HG03135 (cell line): ENCODE data around the gene NFIX.

Experiments
- ATAC-seq: cut with Tn5 transposase; IDR thresholded peaks from one replicate; pipeline ENCODE4 v1.9.1; 2021; ENCODE audit warnings: mild to moderate bottlenecking, moderate library complexity; ENCODE audit not compliant: unreplicated experiment

NFIX gene

GRCh38 chr19:13033819-13034611 is 38.7 kb downstream of the NFIX start:
- no peak for ATAC-seq

GRCh38 chr19:13034636-13035035 is 39.4 kb downstream of the NFIX start:
- ATAC-seq, result no peak

- ATAC-seq, result no peak
These were observed 40.6 kb downstream of the NFIX start for GRCh38 chr19:13035820-13036365.

DNA sequence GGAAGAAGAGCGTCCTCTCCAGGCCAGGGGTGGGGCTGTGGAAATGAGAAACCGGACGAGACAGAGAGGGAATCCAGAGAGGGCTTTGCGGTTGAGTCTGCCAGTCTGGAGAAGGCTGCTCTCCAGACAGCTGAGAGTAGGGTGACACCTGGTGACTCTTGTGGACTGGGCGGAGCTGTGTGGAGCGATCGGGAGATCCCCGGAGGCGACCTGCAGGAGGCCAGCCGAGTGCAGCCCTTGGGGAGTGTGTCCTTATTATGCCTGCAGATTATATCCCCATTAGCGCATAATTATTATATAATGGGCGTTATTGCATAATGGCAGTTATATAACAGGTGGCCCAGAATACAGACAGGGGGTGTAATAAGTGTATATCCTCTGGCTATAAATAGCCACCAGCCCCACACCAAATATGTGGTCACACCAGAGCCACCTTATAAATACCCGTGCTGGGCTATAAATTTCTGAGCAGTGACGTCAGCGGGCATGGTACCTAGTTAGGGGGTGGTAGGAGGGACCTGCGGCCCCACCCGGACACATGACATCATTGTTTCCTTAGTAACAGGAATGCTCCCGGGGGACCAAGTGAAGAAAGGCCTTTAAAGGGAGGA is 41.2 kb downstream of the NFIX start:
- no peak for ATAC-seq

- no peak for ATAC-seq
These were observed 41.9 kb downstream of the NFIX start for GRCh38 chr19:13037161-13037560.

DNA sequence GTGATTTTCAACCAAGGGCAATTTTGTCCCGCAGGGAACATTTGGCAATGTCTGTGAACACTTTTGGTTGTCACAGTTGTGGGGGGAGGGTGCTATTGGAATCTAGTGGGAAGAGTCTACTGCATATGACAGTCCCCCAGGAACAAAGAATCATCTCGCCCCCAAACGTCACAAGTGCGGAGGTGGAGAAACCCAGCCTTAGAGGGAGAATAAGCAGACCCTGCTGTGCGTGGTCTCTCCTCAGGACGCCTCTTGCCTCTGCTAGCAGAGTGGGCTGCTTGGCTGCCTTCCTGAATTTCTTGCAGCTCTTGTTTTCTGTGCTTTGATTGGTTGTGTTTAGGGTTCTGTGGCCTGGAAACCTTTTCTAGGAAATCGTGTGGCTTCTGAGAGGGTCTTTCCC is 42.5 kb downstream of the NFIX start:
- ATAC-seq, result no peak

DNA sequence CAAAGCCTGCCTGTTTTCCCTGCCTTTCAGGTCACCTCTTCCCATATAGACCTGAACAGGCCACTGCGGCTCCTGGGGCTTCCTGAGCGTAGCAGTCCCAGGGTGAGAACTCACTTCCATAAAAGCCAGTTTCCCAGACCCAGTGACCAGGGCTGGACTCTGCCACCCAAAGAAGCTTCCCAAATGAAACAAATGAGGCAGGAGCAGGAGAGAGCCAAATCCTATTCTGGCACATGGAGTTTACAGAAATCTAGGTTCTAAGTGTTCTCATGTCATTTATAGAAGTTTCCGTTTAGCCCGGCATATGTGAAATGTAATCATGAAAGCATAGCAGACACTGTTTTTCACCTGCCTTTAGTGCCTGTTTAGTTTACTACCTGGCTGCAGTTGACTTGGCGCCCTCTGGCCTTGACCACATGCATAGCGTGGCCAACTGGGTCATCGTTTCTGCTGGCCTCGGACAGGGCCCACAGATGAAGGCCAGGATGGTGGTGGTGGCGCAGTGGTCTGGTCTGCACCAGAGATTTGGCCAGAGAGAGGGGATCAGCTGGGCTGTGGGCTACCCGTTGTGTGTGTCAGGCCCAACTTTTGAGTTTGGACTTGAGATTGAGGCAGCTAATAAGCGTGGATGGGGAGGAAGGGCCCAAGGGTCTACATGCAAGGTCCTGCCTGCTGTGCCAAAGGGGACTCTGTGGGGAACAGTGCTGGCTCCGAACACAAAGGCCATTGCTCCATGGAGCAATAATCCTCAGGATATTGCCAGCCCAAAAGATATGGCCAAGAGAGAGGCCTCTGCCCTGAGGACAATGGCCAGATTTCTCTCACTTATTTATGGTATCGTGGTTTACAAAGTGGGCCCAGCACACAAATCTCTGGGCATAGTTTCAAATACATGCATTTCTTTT is 43.3 kb downstream of the NFIX start:
- no peak for ATAC-seq

GRCh38 chr19:13039211-13039789 is 44.0 kb downstream of the NFIX start:
- ATAC-seq, result no peak

DNA sequence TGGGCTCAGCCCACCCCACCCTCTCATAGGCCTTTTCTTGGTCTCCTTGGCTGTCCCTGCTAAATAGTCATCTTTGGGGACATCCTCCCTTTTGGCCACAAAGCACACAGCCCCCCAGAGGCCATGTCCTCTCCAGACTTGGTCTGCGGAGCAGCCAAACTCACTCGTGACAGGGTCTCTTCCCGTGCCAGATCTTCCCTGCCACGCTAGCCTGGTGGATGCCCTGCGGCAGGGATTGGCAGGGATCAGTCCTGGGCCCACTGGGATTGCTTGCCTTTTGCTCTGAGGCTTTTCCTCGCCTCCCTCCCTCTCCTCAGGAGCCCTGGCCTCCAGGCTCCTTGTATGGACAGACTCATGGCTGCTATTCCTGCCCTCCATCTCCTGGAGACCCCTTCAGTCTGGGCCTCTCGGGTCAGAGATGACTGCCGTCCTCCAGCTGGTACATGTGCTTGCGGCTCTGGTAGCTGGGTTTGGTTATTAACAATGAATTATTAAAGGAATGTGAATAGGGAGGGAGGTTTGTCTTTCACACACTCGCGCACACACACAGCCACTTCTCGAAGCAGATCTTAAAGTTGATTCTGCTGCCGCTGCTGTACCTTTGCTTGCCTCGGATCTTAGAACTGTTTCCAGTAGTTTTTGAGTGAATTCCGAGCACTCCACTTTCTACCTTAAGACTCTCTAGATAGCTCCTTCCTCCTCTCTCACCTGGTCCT is 45.1 kb downstream of the NFIX start:
- no peak for ATAC-seq

DNA sequence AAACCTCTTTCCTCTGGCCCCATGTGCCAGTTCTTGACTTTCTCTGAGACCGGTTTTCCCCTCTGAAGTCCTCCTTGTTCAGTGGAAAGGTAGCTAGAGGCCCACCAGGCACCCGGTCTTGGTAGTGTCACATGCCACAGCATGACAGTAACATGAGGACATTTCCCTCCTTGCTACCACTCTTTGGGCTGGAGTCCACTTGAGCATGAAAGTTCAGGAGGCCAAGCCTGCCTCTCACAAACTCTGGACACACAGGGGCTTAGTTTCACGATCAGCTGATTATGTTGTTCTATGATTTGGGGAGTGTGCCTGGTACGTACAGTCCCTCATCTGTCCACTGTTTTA is 45.6 kb downstream of the NFIX start:
- no peak for ATAC-seq

DNA sequence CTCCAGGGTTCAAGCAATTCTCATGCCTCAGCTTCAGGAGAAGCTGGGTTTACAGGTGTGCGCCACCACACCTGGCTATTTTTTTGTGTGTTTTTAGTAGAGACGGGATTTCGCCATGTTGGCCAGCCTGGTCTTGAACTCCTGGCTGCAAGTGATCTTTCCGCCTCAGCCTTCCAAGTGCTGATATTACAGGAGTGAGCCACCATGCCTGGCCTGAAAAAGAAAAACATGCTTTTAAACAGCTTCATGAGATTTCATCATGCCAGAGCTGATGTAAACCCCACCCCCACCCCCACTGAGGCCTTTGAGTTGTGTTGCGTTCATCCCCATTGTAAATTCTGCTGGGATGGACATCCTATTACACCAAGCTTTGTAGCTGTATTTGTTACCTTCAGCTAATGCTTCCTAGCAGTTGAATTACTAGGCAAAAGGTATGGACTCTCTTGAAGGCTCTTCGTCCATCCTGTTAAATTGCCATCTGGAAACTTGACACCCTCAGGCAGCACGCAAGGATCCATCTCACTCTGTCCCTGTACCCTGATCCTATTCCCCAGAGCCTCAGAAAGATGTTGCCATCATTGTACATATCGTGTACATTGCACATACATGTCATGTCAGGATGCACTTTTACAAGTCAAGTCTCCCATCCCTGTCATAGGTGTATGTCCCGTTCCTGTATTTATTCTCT is 47.3 kb downstream of the NFIX start:
- no peak for ATAC-seq

DNA sequence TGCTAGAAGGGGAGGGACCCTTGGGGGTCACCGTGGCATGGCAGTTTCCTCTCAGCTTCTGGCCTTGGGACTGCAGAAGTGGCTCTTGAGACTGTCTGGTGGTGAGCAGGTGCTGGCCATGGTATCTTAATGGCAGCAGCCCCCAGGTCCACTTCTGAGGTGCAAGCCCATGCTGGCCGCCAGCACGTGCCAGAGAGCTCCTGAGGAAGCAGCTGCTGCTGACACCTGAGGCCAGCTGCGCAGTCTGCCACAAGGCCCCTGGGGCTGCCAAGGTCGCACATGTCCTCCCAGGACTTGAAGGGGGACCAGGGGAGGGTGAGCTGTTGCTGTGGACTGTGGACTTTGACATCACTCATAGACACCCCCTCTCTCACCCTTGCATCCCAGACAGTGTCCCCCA is 48.0 kb downstream of the NFIX start:
- no peak for ATAC-seq

- ATAC-seq, result no peak
These were observed 49.1 kb downstream of the NFIX start for GRCh38 chr19:13044231-13044836.

DNA sequence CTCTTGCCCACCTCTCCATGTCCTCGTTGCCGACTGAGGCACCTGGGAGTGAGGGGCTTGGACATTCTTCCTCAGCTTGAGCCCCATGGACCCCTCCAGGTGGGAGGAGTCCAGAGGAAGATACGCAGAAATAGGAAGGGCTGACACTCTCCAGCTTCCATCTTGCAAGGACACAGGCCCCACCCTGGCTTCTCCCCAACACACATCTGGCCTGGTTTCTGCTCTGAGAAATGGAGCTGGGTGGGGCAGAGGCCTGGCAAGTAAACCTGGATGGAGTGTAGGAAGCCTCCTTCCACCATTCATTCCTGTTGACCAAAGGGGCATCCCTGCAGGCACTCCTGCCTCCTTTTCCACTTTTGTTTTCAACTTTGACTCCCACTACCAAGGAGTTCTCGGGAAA is 50.5 kb downstream of the NFIX start:
- no peak for ATAC-seq

DNA sequence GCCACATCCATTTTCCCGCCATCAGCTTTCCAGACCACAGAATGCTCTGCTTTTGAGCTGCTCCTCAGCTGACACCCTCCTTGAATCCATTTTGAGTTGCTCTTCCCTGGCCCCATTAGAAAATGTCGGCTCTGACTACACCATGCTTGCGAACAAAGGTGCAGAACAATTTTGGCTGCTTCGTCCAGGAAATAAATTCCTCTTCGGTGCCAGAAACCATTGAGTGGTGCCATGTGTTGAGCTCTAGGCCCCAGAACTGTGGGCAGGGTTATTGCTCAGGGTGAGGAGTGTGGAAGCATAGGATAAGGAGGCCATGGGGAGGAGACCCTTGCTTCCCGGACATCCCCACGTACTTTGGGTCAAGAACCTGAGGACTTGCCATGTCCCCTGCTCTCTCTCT is 52.1 kb downstream of the NFIX start:
- no peak for ATAC-seq

- no peak for ATAC-seq
These were observed 55.0 kb downstream of the NFIX start for GRCh38 chr19:13050274-13050673.

- ATAC-seq, result no peak
These were observed 56.4 kb downstream of the NFIX start for GRCh38 chr19:13051557-13052165.

GRCh38 chr19:13052447-13053175 is 57.3 kb downstream of the NFIX start:
- ATAC-seq, result no peak
